Measurements from ENCODE around the gene PKDCC.

GRCh38 chr2:42089340-42089925 is 41.6 kb downstream of the PKDCC start:
- no peak for TF ChIP-seq POLR2AphosphoS5 (IDR thresholded peaks at IDR 0.05)
- TF ChIP-seq CTCF (IDR thresholded peaks at IDR 0.05) = peak in 1 of 4 experiments; percentile 19
- no peak for TF ChIP-seq POLR2A (IDR thresholded peaks at IDR 0.05)
